NCI-H345 treated with DMSO at 0.1 percent for 48 hours (cell line): ENCODE results near the gene SULT6B1.
A peak's percentile ranks its signal among the peaks of the same experiment; 100 is the strongest.
"Not testable (repeated sequence)": the region's sequence is repeated elsewhere in the genome, so short reads cannot be mapped to it uniquely, and the experiment has no call there.

Experiments used
- DNase-seq: peaks from one replicate; lab custom pipeline; 2025; ENCODE audit not compliant: unreplicated experiment; lab: John Stamatoyannopoulos, UW

SULT6B1 gene

GRCh38 chr2:37188570-37188969, at the start of gene SULT6B1:
TSS of gene SULT6B1 (minus strand) at chr2:37188670. CDS start at chr2:37188640, 30 bp downstream.
- no peak for DNase-seq

GRCh38 chr2:37232131-37232933, 43.9 kb upstream of the SULT6B1 start:
- no peak for DNase-seq

GRCh38 chr2:37231241-37232130, 43.0 kb upstream of the SULT6B1 start, which contains the start of the genes CEBPZ and NDUFAF7:
TSS of gene CEBPZ (minus strand) at chr2:37231596. CDS start at chr2:37231567, 29 bp downstream.
TSS of gene NDUFAF7 (plus strand) at chr2:37231658. CDS start at chr2:37231706, 48 bp downstream.
- peak; percentile 86 for DNase-seq

- DNase-seq = no peak
These were observed 42.1 kb upstream of the SULT6B1 start for GRCh38 chr2:37230581-37230980.

- DNase-seq = no peak
These were observed 40.3 kb upstream of the SULT6B1 start for GRCh38 chr2:37228788-37229187.

GRCh38 chr2:37226863-37227262, 38.4 kb upstream of the SULT6B1 start:
- DNase-seq = no peak

GRCh38 chr2:37225129-37225528, 36.7 kb upstream of the SULT6B1 start:
- not testable (repeated sequence) for DNase-seq

GRCh38 chr2:37224063-37224462, 35.6 kb upstream of the SULT6B1 start:
- no peak for DNase-seq

GRCh38 chr2:37223131-37223530, 34.7 kb upstream of the SULT6B1 start:
- no peak for DNase-seq

GRCh38 chr2:37219046-37219445, 30.6 kb upstream of the SULT6B1 start:
- DNase-seq = no peak

GRCh38 chr2:37215250-37215649, 26.8 kb upstream of the SULT6B1 start:
- DNase-seq = no peak

GRCh38 chr2:37211939-37212338, 23.5 kb upstream of the SULT6B1 start:
- no peak for DNase-seq

GRCh38 chr2:37211212-37211611, 22.7 kb upstream of the SULT6B1 start:
- DNase-seq = no peak

GRCh38 chr2:37206760-37207159, 18.3 kb upstream of the SULT6B1 start:
- DNase-seq = not testable (repeated sequence)

- no peak for DNase-seq
These were observed 17.3 kb upstream of the SULT6B1 start for GRCh38 chr2:37205689-37206341.

GRCh38 chr2:37205071-37205661, 16.7 kb upstream of the SULT6B1 start:
- DNase-seq = not testable (repeated sequence)

GRCh38 chr2:37203708-37204107, 15.2 kb upstream of the SULT6B1 start:
- DNase-seq = no peak

GRCh38 chr2:37201766-37202165, 13.3 kb upstream of the SULT6B1 start:
- no peak for DNase-seq

- DNase-seq = no peak
These were observed 12.7 kb upstream of the SULT6B1 start for GRCh38 chr2:37201208-37201607.

GRCh38 chr2:37198681-37199065, 10.2 kb upstream of the SULT6B1 start:
- DNase-seq = no peak
